CD4-positive, alpha-beta T cell (primary cell): ENCODE measurements around the gene C1orf115. TPM values are rescaled to one million over a fixed set of nuclear protein-coding genes. Genes with fewer than 3 reads are reported as not detected.
"Not testable (repeated sequence)": the region's sequence is repeated elsewhere in the genome, so short reads cannot be mapped to it uniquely, and the experiment has no call there.

Source experiments
- ATAC-seq: fragments of 200-7000 bp; cut with Tn5 transposase; one replicate; pipeline ENCODE4 v1.10.0; 2022; ENCODE audit warnings: mild to moderate bottlenecking; ENCODE audit not compliant: poor library complexity
- CTCF ChIA-PET: fragments of 350-600 bp; sonication (Branson Sonifier 250); formaldehyde crosslinking; loops from one replicate; lab custom pipeline; 2021; ENCODE audit warnings: antibody characterized with exemption, inconsistent platforms; lab: Charles Lee
- POLR2A ChIA-PET: fragments of 350-600 bp; sonication (Branson Sonifier 250); formaldehyde crosslinking; loops from one replicate; lab custom pipeline; 2021; ENCODE audit warnings: antibody characterized with exemption, inconsistent platforms; lab: Charles Lee
- DNase-seq, 14 experiments: peaks; one replicate each; pipeline ENCODE4 v3.0.0-alpha.2; 2013 to 2020; ENCODE audit warnings: mixed read lengths in 2 of 14
- H3K27ac ChIP-seq, 2 donors: one replicate each; pipeline versions ENCODE4 v1.5.1 to v1.7.0; 2013; ENCODE audit warnings: low read length in 2 of 2, low read depth in 1 of 2, mild to moderate bottlenecking in 1 of 2
- H3K27me3 ChIP-seq, 2 experiments: 1 replicate in 1 of 2; 2 replicates in 1 of 2; pipeline versions ENCODE4 v1.6.1 to v1.7.0; 2013; ENCODE audit warnings: low read length in 2 of 2, control low read depth in 1 of 2, mild to moderate bottlenecking in 1 of 2, moderate library complexity in 1 of 2; ENCODE audit not compliant: insufficient read depth in 2 of 2, control insufficient read depth in 1 of 2
- H3K36me3 ChIP-seq: one replicate; pipeline ENCODE4 v1.6.1; 2013; ENCODE audit warnings: low read length, control low read depth; ENCODE audit not compliant: insufficient read depth
- H3K4me1 ChIP-seq: one replicate; pipeline ENCODE4 v1.6.1; 2013; ENCODE audit warnings: low read length, control low read depth; ENCODE audit not compliant: insufficient read depth
- H3K4me3 ChIP-seq: one replicate; pipeline ENCODE4 v1.5.1; 2013; ENCODE audit warnings: mild to moderate bottlenecking, low read length, moderate library complexity
- H3K9me3 ChIP-seq, 2 experiments: 1 replicate in 1 of 2; 2 replicates in 1 of 2; pipeline versions ENCODE4 v1.6.1 to v1.7.0; 2013; ENCODE audit warnings: low read length in 2 of 2, mild to moderate bottlenecking in 2 of 2, control low read depth in 1 of 2, moderate library complexity in 1 of 2; ENCODE audit not compliant: control insufficient read depth in 1 of 2, insufficient read depth in 1 of 2
- H3K27ac Mint-ChIP-seq: one replicate; pipeline ENCODE4 v1.8.0; 2020; ENCODE audit warnings: mixed read lengths
- H3K27me3 Mint-ChIP-seq: one replicate; pipeline ENCODE4 v1.8.0; 2021; ENCODE audit warnings: mixed read lengths
- H3K36me3 Mint-ChIP-seq: one replicate; pipeline ENCODE4 v1.8.0; 2021; ENCODE audit warnings: low read depth, mixed read lengths
- H3K4me1 Mint-ChIP-seq: one replicate; pipeline ENCODE4 v1.8.0; 2021; ENCODE audit warnings: low read depth, mixed read lengths
- H3K4me3 Mint-ChIP-seq: one replicate; pipeline ENCODE4 v1.8.0; 2020; ENCODE audit warnings: mild to moderate bottlenecking, mixed read lengths
- H3K9me3 Mint-ChIP-seq: one replicate; pipeline ENCODE4 v1.8.0; 2020; ENCODE audit warnings: mixed read lengths
- intact Hi-C, 2 experiments: fragments of 100-400 bp; cut with DNase I in 1 of 2; cut with micrococcal nuclease in 1 of 2; formaldehyde crosslinking; loops; one replicate each; pipeline versions ENCODE4 v1.15.1 to v1.9.0; 2023 to 2025; cut with DNase I, micrococcal nuclease
- total RNA-seq, 174 experiments: library from RNA in 2 of 174; stranded (reverse) in 2 of 174; gene quantifications; one replicate each; pipeline ENCODE4 v1.2.3 and lab custom pipeline; 2021 to 2026
- TF ChIP-seq, protein P1 (sequence below): fragments of 200-600 bp; IDR thresholded peaks from one replicate; pipeline ENCODE4 v1.8.0; 2022; ENCODE audit warnings: antibody characterized with exemption, mild to moderate bottlenecking

Gene C1orf115
- total RNA-seq, 2 experiments from 2014 or later, result 0.73 to 0.82 TPM

DNA sequence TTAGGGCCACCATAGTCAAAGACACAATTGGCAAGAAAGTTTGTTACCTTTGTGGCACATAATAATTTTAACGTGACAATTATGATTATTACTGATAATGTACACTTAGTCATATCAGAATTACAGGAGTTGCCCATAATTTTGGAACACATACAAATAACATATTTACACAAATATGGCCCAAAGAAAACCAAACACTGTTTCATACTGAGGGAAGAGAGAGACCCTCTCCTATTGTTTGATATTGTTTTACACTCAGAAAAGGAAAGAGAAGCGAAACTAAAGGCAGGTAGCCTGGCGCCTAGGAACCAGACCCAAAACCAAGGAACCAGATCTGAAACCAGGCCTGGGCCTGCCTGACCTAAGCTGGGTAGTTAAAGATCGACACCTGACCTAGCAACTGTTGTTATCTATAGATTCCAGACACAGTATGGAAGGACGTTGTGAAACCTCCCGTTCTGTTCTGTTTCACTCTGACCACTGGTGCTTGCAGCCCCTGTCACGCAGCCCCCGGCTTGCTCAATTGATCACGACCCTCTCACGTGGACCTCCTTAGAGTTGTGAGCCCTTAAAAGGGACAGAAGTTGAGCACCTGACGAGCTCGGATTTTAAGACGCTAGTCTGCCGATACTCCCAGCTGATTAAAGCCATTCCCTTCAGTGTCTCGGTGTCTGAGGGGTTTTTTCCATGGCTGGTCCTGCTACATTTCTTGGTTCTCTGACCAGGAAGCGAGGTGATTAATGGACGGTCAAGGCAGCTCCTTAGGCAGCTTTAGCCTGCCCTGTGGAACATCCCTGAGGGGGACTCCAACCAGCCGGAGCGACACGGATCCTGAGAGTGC is 27.9 kb downstream of the C1orf115 start:
- TF ChIP-seq, protein P1, sequence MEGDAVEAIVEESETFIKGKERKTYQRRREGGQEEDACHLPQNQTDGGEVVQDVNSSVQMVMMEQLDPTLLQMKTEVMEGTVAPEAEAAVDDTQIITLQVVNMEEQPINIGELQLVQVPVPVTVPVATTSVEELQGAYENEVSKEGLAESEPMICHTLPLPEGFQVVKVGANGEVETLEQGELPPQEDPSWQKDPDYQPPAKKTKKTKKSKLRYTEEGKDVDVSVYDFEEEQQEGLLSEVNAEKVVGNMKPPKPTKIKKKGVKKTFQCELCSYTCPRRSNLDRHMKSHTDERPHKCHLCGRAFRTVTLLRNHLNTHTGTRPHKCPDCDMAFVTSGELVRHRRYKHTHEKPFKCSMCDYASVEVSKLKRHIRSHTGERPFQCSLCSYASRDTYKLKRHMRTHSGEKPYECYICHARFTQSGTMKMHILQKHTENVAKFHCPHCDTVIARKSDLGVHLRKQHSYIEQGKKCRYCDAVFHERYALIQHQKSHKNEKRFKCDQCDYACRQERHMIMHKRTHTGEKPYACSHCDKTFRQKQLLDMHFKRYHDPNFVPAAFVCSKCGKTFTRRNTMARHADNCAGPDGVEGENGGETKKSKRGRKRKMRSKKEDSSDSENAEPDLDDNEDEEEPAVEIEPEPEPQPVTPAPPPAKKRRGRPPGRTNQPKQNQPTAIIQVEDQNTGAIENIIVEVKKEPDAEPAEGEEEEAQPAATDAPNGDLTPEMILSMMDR, result no peak
- ATAC-seq (no peak), DNase-seq (no peak)
- intact Hi-C loops, result no loop called here
- CTCF ChIA-PET, result no interaction called here
- Mint-ChIP-seq H3K4me3 (no peak overlapping the region), H3K27ac (no peak overlapping the region), H3K4me1 (no peaks in the 10 kb centered on the region), H3K27me3 (peaks cover 31% of the 10 kb centered on the region), H3K9me3 (peaks cover 5% of the 10 kb centered on the region), H3K36me3 (no peaks in the 10 kb centered on the region)
- Histone ChIP-seq H3K9me3 (no peaks in the 10 kb centered on the region), H3K27me3 (no peaks in the 10 kb centered on the region), H3K36me3 (no peaks in the 10 kb centered on the region), H3K27ac (no peak overlapping the region), H3K4me1 (no peaks in the 10 kb centered on the region), H3K4me3 (no peak overlapping the region)
- POLR2A ChIA-PET, result no interaction called here

DNA sequence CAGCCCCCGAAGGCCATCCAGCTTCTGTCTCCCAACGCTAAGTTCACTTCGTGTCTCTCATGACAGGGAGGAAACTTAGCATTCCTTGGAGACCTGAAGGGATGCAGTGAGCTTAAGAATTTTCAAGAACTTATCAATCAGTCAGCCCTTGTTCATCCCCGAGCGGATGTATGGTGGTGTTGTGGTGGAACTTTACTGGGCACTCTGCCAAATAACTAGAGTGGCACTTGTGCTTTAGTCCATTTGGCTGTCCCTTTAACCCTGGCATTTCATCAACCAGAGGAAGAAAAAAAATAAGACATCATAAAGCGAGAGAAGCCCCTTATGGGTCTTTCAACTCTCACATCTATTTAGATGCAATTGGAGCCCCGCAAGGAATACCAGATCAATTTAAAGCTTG is 31.1 kb downstream of the C1orf115 start:
- H3K9me3 ChIP-seq, H3K27ac ChIP-seq, H3K36me3 Mint-ChIP-seq, H3K27me3 ChIP-seq, H3K9me3 Mint-ChIP-seq, H3K27ac Mint-ChIP-seq, H3K4me3 ChIP-seq, DNase-seq, H3K4me3 Mint-ChIP-seq, H3K36me3 ChIP-seq, ATAC-seq, H3K4me1 Mint-ChIP-seq, POLR2A ChIA-PET, H3K4me1 ChIP-seq, intact Hi-C loops: not testable (repeated sequence)
- CTCF ChIA-PET, result interaction anchor here (1.5 kb wide), 1 partner anchor 12 kb away, joined by 5 read pairs; no protein-coding TSS in a partner anchor
- H3K27me3 Mint-ChIP-seq, result peaks cover 25% of the 10 kb centered on the region

GRCh38 chr1:220726634-220727033 is 36.5 kb downstream of the C1orf115 start:
- H3K4me3 Mint-ChIP-seq, result no peak overlapping the region
- Histone ChIP-seq H3K4me3 (no peak overlapping the region), H3K36me3 (no peaks in the 10 kb centered on the region), H3K4me1 (no peaks in the 10 kb centered on the region), H3K27ac (no peak overlapping the region), H3K27me3 (no peaks in the 10 kb centered on the region), H3K9me3 (no peaks in the 10 kb centered on the region)
- intact Hi-C loops, result no loop called here
- POLR2A ChIA-PET, result no interaction called here
- DNase-seq (no peak), ATAC-seq (no peak)
- H3K9me3 Mint-ChIP-seq, result no peaks in the 10 kb centered on the region
- CTCF ChIA-PET, result no interaction called here
- no peaks in the 10 kb centered on the region for H3K36me3 Mint-ChIP-seq
- H3K4me1 Mint-ChIP-seq, result peaks cover under 1% of the 10 kb centered on the region
- TF ChIP-seq, protein P1, result no peak
- no peak overlapping the region for H3K27ac Mint-ChIP-seq
- peaks cover 5% of the 10 kb centered on the region for H3K27me3 Mint-ChIP-seq
